Endothelial cell of umbilical vein (primary cell): ENCODE data around the gene SMIM10L2A.

Experiments used
- EZH2 ChIP-seq: IDR thresholded peaks from 2 replicates; pipeline ENCODE4 v1.6.1; 2012; ENCODE audit warnings: borderline replicate concordance, low read depth, mild to moderate bottlenecking, moderate library complexity, low read length, inconsistent platforms; ENCODE audit not compliant: severe bottlenecking
- FOS ChIP-seq: IDR thresholded peaks from 2 replicates; pipeline ENCODE4 v1.6.1; 2011; ENCODE audit warnings: mild to moderate bottlenecking, low read length, moderate library complexity, borderline replicate concordance; ENCODE audit not compliant: insufficient read depth
- GATA2 ChIP-seq: IDR thresholded peaks from 2 replicates; pipeline ENCODE4 v1.7.0; 2011; ENCODE audit warnings: low read depth, mild to moderate bottlenecking, moderate library complexity, mixed read lengths, low read length; ENCODE audit not compliant: insufficient read length, insufficient read depth
- JUN ChIP-seq: IDR thresholded peaks from 2 replicates; pipeline ENCODE4 v1.6.1; 2011; ENCODE audit warnings: borderline replicate concordance, low read depth; ENCODE audit not compliant: insufficient read length, insufficient read depth
- MYC ChIP-seq: IDR thresholded peaks from one replicate; pipeline ENCODE4 v1.6.1; 2011; ENCODE audit warnings: mild to moderate bottlenecking, low read depth, low read length
- POLR2A ChIP-seq: IDR thresholded peaks from 2 replicates; pipeline ENCODE4 v1.6.1; 2012; ENCODE audit warnings: low read depth, mild to moderate bottlenecking, control low read depth, low read length
- POLR2AphosphoS5 ChIP-seq: IDR thresholded peaks from 2 replicates; pipeline ENCODE4 v1.6.1; 2012; ENCODE audit warnings: low read depth, mild to moderate bottlenecking, control low read depth, low read length, moderate library complexity; ENCODE audit not compliant: insufficient read depth
- TF ChIP-seq, protein P1 (sequence below), 2 donors: IDR thresholded peaks; 1 replicate in 1 of 2; 2 replicates in 1 of 2; pipeline ENCODE4 v1.5.1; 2011; ENCODE audit warnings: low read length in 2 of 2, mild to moderate bottlenecking in 2 of 2, moderate library complexity in 2 of 2, control low read depth in 1 of 2, inconsistent platforms in 1 of 2, low read depth in 1 of 2; ENCODE audit not compliant: insufficient read depth in 1 of 2; ENCODE audit errors: extremely low read depth in 1 of 2
- TF ChIP-seq, protein P2 (sequence below): IDR thresholded peaks from 2 replicates; pipeline ENCODE4 v1.6.1; 2011; ENCODE audit not compliant: insufficient read depth, insufficient read length

DNA sequence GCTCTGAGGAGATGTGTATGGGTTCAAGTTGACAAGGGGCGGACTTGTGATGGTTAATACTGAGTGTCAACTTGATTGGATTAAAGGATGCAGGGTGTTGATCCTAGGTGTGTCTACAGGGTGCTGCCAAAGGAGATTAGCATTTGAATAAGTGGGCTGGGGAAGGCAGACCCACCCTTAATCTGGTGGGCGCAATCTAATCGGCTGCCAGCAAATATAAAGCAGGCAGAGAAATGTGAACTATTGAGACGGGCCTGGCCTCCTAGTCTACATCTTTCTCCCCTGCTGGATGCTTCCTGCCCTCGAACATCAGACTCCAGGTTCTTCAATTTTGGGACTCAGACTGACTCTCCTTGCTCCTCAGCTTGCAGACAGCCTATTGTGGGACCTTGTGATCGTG is 26.7 kb upstream of the SMIM10L2A start:
- TF ChIP-seq, protein P1, sequence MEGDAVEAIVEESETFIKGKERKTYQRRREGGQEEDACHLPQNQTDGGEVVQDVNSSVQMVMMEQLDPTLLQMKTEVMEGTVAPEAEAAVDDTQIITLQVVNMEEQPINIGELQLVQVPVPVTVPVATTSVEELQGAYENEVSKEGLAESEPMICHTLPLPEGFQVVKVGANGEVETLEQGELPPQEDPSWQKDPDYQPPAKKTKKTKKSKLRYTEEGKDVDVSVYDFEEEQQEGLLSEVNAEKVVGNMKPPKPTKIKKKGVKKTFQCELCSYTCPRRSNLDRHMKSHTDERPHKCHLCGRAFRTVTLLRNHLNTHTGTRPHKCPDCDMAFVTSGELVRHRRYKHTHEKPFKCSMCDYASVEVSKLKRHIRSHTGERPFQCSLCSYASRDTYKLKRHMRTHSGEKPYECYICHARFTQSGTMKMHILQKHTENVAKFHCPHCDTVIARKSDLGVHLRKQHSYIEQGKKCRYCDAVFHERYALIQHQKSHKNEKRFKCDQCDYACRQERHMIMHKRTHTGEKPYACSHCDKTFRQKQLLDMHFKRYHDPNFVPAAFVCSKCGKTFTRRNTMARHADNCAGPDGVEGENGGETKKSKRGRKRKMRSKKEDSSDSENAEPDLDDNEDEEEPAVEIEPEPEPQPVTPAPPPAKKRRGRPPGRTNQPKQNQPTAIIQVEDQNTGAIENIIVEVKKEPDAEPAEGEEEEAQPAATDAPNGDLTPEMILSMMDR (IDR thresholded peaks at IDR 0.05; ENCODE audit: extremely low read depth in 1 of 2, insufficient read depth in 1 of 2, low read depth in 1 of 2, low read length in 2 of 2): no peak
- TF ChIP-seq POLR2A (no peak), POLR2AphosphoS5 (no peak), EZH2 (no peak), MYC (no peak), GATA2 (no peak), JUN (no peak), FOS (no peak)
- TF ChIP-seq, protein P2, sequence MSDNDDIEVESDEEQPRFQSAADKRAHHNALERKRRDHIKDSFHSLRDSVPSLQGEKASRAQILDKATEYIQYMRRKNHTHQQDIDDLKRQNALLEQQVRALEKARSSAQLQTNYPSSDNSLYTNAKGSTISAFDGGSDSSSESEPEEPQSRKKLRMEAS: no peak
